Myometrial cell (primary cell): ENCODE results near the gene ADGRF4. TPM values are rescaled to one million over a fixed set of nuclear protein-coding genes. Genes with fewer than 3 reads are reported as not detected.

ENCODE experiments used
- total RNA-seq: library from RNA; depleted of rRNA; stranded (reverse); fragments of >200 nt; gene quantifications from 2 replicates; pipeline ENCODE4 v1.2.3, GENCODE V29; 2015

ADGRF4 gene
- under 0.01 and 0.29 TPM in 2 replicates for total RNA-seq

GRCh38 chr6:47698342-47698787, at the start of gene ADGRF4:
TSS of gene ADGRF4 (plus strand) at chr6:47698580. CDS start at chr6:47707246, 8,666 bp downstream.

Other genes starting within 250 kb of the ADGRF4 start
- gene CD2AP, start 220.8 kb upstream of the ADGRF4 start, total RNA-seq, result 8.1 and 9.9 TPM in 2 replicates
- gene OPN5, start 83.5 kb downstream of the ADGRF4 start, total RNA-seq, result not detected in 2 replicates